Measurements from ENCODE around the gene IQGAP3.
A peak's percentile ranks its signal among the peaks of the same experiment; 100 is the strongest.

IQGAP3 gene

DNA sequence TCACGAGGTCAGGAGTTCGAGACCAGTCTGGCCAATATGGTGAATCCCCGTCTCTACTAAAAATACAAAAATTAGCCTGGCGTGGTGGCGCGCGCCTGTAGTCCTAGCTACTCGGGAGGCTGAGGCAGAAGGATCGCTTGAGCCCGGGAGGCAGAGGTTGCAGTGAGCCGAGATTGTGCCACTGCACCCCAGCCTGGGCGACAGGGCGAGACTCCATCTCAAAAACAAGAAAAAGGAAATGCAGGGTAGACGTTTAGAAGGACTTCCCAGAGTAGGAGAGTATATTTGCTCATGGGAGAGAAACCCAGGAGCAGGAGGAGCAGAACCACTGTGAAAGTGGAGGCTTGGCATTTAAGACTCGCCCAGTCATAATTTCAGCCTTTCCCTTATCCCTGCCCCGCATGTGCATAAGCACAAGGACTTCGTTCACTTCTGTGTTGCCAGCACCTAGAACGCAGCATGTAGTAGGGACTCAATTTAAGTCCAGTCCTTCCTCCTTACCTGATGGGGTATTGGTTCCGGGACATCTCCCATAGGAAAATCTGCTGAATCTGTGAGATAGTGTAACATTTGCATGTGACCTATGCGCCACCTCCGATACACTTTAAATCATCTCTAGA is 66.6 kb downstream of the IQGAP3 start:
- no peak for DNase-seq

DNA sequence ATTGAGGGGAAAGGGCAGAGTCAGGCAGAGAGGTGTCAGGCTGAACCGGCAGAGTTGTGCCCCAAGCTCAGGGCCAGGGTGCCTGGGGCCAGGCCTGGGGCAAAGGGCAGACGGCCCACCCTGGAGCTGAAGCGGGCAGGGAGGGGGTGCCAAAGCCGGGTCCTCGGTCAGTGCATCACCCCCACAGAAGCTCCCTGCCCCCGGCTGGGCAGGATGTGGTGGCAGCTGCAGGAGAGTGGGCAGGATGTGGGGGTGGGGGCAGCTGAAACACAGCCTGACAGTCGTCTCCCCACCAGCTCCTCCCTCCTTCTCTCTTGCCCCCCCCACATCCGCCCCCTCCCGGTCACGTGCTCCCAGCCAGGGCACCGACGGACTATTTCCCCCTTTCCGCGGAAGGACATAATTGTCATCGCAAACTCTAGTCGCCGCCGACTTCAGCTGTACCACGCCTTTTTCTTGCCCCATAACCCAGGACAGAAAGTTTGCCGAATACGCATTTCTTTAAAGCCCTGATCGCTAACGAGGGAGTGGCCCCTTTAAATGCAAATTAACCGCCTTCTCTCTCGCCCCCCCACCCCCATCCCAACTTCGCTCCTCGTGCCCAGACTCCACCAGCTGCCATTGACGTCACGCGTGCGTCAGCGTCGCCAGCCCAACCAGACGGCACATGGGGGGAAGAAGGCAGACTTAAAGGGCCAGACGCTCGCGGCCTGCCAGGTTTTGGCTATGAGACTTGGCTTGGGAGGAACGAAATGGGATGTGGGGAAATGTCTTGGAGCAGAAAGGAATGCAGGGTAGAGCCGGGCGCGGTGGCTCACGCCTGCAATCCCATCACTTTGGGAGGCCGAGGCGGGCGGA is 67.3 kb downstream of the IQGAP3 start:
- DNase-seq = peak; percentile 99

DNA sequence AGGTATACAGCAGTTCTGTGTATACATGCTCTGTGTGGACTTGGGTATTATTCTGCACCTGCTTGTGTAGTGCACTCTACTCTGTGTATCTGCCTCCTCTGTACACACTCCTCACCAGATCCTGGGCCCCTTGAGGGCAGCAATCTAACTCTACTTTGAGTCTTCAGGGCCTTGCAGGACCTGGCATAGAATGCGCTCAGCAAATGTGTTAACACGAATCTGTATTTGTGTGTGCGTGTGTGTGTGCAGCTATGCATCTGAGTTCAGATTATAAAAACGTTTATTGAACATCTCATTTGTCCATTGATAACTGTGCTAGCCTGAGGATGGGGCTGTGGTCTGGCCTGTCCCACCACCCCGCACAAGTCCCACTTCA is 67.9 kb downstream of the IQGAP3 start:
- peak; percentile 50 for DNase-seq

DNA sequence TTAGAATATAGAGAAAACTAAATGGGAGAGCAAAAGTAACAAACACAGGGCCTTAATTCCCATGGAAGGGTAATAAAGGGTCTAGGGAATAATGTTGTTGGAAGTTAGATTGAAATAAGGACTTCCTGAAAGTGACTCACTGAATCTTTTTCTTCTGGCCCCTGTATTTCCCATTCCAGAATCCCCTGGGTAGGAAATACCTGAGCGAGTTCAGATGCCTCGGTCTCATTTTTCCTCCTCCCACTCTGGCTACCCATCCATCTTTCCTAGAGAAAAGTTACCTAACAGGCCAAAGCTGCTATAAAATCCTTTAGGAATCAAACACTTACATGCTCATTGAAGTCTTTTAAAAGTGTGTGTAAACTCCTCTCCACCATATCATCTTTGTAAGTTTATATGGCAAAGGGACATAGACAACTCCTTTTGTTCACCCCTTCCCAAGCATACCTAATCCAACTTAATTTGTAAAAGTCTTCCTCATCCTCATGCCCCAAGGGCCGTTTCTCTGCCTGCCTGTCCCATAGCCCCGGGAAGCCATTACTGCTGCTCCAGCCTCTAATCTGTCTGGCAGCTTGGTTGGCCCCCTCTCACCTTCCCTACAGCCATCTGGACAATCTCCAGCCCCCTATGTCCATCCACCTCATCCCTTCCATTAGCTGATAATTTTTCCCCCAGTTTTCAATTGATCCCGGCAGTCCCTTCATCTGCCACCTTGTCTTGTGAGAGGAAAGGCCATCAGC is 68.5 kb downstream of the IQGAP3 start:
- no peak for DNase-seq

DNA sequence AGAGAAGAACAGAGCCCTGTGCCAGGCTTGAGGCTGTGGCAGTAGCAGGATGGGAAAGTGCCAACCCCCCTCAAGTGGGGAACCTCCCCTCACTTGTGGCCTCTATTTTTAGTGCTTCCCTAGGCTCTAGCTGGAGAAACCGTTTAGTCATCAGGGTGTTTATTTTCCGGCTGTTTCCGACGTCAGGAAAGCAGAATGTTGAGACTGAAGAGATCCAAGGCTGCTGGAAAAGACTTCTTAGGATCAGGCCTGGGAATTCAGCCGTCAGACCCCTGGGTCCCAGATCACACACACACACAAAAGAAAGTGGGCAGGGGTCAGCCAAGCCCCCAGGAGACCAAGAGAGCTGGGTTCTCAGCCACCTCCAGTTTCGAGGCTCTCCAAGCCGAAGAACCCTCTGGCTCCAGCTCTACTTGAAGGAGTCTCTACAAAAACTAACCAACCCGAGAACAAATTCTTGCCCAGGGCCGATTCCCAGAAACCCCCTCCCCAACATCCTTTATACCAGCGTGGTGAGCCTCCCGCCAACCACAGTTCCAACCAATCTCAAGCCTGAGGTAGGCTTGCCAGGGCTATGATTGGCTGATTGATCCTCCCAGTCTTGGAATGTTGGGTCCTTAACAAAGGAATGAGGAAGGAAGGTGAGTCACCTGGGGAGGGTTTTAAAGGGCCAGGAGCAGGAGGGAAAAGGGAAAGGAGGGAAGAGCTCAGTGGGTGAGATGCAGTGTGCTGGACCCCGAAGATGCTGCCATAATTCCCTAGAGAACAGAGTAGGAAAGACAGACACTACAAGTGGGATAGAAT is 69.3 kb downstream of the IQGAP3 start:
- no peak for DNase-seq

DNA sequence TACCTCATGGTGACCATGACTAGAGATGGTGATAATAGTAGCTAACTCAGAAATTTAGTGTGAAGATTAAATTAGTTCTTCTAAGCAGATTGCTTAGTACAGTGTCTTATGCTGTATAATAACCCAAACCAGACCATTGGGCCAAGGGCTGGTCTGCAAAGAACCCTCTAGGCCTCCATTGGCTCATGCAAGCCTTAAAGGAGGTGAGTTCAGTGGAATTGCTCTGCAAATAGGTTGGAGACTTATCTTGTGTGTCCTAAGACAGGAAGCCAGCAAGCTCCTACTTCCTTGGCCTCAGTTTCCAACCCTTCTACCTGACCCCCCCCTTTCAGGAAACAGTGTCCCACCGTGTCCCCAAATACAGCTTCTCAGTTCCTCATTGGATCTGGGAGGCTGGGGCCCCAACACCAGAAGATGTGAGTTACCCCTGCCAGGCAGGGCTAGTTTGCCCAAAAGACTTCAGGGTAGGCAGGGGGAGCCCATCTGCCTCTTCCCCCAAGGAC is 69.9 kb downstream of the IQGAP3 start:
- DNase-seq = no peak

DNA sequence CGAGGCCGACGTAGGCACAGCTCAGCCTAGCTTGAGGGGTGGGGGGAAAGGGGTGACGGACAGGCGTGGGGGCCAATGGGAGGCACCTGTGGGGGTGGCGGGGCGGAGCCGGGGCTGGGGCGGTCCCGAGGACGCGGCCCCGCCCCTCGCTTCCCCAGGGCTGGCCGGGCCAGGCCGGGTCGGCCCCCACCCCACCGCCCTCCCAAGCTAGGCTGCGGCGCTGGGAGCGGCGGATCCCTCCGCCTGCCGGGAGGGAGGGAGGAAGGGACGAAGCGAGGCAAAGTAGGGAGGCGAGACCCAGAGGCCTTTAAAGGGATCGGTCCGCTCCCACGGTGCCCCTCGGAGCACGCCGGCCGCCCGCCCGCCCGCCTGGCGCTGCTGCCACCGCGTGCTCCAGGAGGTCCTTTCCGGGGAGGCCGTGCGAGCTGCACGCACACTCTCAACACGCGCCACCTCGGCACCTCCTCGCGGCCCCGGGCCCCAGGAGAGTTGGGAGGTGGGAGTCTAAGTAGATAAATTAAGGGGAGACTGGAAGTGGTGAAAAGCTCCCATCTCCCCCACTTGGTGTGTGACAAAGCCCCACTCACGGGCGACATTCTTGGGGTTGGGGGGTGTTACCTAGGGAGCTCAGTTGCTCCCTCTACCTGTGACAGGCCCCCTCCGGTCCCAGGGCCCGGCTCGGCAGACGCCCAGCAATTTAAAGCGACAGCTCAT is 71.4 kb downstream of the IQGAP3 start:
- DNase-seq = peak; percentile 94

DNA sequence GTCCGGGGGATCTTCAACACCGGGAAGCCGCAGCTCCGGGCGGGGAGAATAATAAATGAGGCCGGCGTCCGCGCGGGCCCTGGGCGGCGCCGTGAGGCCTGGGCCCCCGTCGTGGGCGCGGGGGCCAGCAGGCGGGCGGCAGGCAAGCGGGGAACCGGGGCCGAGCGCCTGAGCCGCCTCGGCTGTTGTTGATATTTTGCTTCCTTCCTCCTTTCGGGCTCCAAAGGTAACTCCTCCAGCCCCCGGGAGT is 71.9 kb downstream of the IQGAP3 start, which contains the start of gene MEF2D:
TSS of gene MEF2D (minus strand) at position 233 of the 250 bp plus-strand sequence. CDS start 17,483 bp downstream, outside the sequence.
- no peak for DNase-seq

DNA sequence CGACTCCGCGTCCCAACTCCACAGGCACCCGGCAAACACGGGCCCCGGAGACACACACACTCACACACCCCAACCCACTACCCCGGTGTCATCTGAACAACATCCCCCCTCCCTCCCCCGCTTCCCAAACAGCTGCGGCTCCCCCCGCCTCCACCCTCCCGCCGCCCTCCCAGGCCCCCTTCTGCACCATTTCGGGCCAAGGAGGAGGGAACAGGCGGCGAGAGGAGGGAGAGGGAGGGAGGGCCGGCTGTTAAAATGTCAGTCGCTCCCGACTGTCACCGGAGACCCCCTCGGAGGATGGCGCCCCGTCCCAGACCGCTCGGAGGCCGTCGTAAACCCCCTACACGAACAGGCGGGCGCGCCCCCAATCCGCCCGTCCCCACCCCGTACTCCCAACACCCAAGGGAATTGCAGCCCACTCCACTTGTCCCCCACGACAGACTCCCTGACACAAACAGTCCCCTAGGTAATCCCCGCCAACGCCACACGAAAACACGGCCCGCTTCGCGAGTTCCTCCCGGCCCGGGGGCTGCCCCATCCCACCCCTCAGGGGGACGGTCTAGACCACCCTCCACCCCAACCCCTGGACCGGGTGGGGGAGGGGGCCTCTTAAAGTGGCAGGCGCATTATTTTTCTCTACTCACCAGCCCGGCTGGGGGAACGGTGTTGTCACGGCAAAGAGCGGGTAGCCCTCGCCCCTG is 72.4 kb downstream of the IQGAP3 start:
- DNase-seq = peak; percentile 55

DNA sequence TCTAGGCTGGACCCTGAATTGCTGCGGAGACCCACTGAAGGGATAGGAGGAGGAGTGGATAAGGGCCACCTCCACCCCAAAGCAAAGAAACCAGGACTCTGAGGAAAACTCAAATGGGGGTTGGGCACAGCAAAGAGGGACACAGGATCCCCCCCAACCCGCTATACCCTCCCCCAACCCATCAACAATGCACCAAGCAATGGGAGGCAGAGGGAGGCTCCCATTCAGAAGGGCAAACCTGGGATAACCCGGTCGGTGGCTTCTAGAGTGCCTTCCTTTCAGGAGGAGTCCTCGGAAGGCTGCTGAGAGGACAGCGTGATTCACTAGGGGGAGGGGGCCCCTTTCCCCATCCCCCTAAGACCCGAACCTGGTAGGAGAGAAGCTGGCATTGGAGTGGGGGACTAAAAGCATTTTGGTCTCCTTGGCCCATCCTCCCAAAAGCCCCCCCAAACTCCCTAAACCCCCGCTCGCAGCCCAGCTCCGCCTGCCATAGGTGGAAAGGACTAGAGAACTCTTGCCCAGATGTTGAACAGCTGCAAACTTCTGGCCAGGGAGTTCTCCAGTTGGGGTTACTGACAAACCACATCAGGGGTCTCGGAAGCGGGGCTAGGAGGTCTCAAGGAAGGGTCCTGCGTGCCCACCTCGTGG is 73.0 kb downstream of the IQGAP3 start:
- DNase-seq = no peak

DNA sequence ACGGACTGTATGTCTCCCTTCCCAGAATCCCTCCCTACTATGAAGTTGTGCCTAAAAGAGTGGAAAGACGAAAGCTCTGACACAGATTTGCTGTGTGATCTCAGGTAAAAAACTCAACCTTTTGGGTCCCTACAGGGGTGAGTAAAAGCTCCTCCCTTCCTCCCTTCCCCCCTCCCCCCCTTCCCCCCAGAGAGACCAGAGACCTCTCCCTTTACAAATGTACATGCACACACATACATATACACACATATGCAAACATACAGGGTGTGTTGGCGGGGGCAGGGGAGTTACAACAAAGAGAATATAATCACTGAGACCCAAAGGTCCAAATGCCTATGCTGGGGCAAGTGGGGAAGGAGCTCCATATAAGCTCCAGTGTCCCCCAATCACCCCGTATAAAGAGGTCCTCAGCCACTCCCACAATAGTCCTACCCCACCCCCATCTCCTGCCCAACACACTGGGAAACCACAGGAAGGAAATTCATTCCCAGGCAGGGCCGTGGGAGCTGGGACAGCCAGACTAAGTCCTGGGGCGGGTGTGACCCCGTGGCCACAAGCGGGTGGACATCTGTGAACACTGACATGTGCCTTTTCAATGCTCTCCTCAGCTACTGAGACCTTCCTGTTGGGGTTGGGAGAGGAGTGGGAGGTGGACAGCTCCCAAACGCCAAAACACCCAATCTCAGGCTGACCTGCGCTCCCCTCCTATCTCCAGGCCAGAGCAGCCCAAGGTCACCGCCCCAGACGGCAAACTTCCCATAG is 73.8 kb downstream of the IQGAP3 start:
- no peak for DNase-seq

DNA sequence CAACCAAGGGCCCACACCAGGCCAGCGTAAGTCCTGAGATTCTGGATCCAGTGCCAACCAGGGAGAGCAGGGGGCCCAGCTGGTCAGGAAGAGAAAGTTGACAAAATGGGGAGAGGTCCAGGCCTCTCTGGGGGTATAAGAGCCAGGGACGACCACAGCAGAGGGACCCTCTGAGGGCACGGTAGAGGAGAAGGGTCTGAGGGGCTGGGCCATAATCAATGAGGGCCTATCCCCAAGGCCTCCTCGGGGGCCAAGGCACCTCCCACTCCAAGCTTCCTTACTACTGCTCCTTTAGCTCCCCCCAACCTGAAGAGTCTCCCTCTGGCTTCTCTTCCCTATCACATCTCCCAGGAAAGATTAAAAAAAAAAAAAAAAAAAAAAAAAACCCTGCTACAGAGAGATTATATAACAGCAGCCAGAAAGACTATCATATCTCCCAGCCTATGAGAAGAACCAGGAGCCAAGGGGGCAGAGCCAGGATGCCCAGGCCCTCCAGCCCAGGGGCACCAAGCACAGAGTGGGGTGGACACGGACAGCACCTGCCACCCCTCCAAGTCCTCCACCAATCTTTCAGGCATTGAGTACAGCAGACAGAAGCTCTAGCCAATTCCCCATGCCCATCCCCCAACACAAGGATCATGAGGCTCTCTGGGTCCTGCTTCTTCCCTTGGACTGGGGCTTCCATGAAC is 74.5 kb downstream of the IQGAP3 start:
- no peak for DNase-seq

DNA sequence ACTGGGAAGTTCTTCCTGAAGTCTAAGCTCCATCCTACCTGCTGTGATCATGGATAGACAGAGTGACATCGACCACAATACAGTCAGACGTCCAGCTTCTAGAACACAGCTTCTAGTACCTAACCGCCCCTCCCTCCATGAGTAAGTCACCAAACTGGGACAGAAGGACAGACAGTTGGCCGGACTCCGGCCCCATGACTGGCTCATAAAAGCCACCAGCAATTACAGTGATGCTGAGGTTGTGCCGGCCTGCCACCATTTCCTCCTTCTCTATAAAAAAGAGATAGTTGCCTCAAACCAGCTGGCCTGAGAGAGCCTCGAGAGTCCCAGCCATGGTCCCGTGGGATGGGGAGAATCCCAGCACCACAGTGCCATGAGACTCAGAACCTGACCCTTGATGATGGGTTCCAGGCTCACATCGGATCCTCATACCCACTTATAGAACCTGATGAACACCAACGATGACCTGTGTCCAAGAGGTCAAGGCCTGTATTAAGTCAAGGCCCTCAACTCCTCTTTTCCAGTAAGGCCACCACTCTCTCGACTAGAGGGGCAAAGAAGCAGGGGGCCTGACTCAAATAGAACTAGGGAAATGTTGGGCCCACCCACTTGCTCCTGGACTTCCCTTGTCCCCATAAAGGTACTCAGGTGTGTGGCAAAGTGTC is 75.2 kb downstream of the IQGAP3 start:
- DNase-seq = no peak

DNA sequence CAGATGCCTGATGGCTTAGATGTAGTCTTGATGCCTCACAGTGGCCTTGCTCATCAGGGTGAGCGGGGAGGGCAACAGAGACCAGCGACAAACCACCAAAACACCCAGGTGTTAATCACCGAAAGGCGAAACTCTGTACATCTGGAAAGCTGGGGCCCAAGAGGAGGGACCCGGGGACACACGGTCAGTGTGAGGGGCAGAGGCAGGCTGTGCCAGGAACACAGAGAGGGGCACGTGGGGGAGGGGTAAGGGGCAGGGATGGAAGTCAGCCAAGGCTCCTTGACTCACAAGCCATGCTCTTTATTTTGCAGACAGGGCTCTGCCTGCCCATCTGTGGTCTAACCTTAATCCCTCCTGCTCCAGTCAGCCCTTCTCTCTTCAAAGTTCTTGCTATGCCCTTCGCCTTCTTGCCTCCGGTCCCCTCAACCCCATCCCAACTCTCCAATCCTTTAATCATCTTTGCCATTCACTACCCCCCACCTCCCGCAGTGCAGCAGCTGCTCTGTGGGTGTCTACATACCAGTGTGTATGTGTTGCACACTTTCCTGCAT is 76.1 kb downstream of the IQGAP3 start:
- DNase-seq = no peak

DNA sequence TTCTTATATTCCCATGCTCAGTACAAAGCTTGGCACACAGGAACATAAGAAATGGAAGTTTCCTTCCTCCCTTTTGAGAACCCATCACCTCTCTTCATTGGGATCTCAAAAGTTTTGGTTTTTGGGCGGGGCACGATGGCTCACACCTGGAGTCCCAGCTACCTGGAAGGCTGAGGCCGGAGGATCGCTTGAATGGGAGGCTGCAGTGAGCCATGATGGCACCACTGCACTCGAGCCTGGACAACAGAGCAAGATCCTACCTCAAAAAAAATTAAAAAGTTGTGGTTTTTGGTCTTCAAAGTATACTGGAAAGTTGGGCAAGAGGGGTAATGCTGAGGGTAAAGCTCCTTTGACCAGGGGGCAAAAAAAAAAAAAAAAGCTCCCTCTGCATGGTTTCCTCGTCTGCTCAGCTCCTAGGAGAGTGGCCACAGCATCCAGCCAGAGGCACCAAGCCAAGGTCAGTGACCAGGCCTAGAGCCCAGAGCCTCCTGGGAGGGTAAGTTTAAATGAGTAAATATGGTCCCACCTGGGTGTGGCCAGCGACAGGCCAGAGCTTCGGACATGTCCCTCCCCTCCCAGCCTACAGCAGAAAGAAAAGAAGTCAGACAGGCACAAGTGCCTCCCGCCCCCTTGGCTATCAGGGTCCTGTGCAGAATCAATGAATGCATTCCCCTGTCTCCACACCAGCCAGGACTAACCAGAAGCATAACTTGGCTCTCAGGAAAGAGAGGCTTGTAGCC is 76.8 kb downstream of the IQGAP3 start:
- no peak for DNase-seq

DNA sequence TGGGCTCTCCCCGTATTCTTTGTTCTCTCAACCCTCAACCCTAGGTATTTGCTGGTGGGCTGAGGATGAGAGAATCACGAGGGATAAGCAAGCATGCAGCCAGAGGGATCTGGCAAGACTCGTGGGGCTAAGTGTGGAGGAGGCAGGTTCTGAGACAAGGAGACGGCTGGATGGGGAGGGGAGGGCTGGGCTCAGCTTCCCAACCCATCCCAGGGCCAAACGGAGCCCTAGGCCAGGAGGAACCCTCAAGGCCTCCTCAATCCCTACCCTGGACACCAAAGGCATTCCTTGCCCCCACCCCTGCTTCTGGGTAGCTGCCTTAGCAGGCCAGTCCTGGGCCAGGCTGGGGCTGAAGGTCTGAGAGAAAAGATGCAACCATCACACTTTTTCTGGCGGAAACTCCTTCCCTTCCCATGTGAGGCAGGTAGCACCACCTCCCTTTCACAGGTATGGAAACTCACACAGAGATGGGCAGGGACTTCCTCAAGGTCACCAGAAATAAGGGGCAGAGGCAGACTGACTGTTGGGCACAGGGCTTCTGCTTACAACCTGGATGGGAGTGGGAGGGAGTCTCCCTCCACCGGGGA is 78.0 kb downstream of the IQGAP3 start:
- no peak for DNase-seq

DNA sequence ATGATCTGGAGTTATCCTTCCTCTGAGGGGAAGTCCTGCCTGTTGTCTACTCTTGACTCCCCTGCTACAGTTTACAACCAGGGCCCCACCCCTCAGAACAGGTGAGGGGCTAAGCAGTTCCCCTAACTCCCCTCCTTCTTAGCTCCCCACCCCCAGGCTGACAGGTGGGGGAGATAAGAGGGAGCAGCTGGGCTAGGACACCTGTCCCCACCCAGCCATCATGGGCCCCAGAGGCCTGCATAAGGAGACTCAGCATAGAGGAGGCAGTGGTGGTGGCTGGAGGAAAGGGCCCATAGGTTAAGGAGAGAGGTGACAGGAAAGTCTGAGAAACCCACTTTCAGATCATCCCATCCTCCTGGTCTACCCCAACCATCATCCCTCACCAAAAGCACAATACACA is 78.6 kb downstream of the IQGAP3 start:
- DNase-seq = no peak
